ENCODE results near the gene TIMP2. TPM values are rescaled to one million over a fixed set of nuclear protein-coding genes. Genes with fewer than 3 reads are reported as not detected.
"Not testable (repeated sequence)": the region's sequence is repeated elsewhere in the genome, so short reads cannot be mapped to it uniquely, and the experiment has no call there.

The TIMP2 gene
- total and polyA plus RNA-seq, 8 donors: 20.9 to 100.0 (median 47.2) TPM

DNA sequence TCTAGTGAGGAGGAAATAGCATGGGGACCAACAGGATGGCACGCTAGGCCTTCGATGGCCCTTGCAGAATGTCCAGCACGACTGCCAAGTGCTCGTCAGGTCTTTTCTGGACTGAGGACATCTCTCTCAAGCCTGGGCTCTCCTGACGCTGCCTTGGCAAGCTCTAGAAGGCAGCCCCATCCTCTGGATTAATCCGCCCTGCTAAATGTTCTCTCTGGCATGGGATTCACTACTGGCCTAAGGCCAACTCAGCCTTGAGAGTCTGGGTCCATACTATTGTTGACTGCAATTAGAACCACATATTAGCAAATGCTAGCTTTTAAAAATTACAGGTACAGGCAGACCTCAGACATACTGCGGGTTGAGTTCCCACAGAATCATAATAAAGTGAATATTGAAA is 19.6 kb downstream of the TIMP2 start:
- no peaks in the 10 kb centered on the region for H3K9me3 ChIP-seq
- peaks cover 0 to 68% (median 42%) of the 10 kb centered on the region in 4 donors for H3K4me1 ChIP-seq
- DNase-seq: no peak
- peaks cover 1 to 40% (median 10%) of the 10 kb centered on the region in 4 donors for H3K36me3 ChIP-seq
- no peak overlapping the region for H3K4me3 ChIP-seq
- intact Hi-C loops (cut with DNase I; ENCODE audit: low total_unique reads): no loop called here
- no peaks in the 10 kb centered on the region for H3K27me3 ChIP-seq
- peak overlapping the region in 2 of 5 donors; percentile 34 to 42 for H3K27ac ChIP-seq
- TF ChIP-seq POLR2AphosphoS5 (IDR thresholded peaks at IDR 0.05) (no peak), POLR2A (IDR thresholded peaks at IDR 0.05) (no peak), EP300 (IDR thresholded peaks at IDR 0.05) (no peak)
- TF ChIP-seq, protein P1, sequence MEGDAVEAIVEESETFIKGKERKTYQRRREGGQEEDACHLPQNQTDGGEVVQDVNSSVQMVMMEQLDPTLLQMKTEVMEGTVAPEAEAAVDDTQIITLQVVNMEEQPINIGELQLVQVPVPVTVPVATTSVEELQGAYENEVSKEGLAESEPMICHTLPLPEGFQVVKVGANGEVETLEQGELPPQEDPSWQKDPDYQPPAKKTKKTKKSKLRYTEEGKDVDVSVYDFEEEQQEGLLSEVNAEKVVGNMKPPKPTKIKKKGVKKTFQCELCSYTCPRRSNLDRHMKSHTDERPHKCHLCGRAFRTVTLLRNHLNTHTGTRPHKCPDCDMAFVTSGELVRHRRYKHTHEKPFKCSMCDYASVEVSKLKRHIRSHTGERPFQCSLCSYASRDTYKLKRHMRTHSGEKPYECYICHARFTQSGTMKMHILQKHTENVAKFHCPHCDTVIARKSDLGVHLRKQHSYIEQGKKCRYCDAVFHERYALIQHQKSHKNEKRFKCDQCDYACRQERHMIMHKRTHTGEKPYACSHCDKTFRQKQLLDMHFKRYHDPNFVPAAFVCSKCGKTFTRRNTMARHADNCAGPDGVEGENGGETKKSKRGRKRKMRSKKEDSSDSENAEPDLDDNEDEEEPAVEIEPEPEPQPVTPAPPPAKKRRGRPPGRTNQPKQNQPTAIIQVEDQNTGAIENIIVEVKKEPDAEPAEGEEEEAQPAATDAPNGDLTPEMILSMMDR (IDR thresholded peaks at IDR 0.05): no peak
- WGBS, 5 donors: 62 to 93% (median 83%) methylated on average over 7 of the region's 7 CpGs

DNA sequence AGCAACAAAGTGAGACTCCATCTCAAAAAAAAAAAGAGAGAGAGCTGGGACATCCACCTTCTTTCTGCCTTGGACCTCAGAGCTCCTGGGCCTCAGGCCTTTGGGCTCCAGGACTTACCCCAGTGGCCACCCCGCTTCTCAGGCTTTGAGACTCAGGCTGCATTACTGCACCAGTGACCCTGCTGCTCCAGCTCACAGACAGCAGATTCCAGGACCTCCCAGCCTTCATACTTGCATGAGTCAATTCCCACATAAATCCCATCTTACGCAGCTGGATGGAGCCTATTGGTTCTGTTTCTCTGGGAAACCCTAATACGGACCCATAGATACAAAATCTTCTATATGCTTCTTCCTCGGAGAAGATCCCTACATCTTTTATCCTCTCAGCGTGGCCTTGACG is 20.1 kb downstream of the TIMP2 start:
- 80 to 84% (median 82%) methylated on average over 6 of the region's 6 CpGs for WGBS, 5 donors
- intact Hi-C loops (cut with DNase I; ENCODE audit: low total_unique reads): no loop called here
- peaks cover 0 to 66% (median 42%) of the 10 kb centered on the region in 4 donors for H3K4me1 ChIP-seq

DNA sequence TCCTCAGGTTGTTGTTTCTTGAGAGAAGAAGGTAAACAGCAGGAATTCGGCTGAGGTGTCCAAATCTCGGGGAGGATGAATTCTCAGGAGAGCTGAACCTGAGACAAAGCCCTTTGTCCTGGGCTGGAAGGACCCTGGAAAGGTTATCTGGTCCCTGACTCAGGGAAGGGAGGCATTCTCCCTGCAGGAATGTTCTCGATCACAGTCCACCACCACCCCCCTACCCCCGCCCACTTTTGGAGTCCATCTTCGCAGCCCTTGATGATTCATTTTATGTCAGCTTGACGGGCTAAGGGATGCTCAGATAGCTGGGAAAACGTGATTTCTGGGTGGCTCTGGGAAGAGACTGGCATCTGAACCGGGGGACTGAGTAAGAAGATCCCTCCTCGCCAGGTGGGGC is 20.8 kb downstream of the TIMP2 start:
- no peak for DNase-seq
- 70 to 82% (median 79%) methylated on average over 9 of the region's 9 CpGs for whole genome bisulfite sequencing, 5 donors
- peaks cover 6 to 66% (median 45%) of the 10 kb centered on the region in 4 donors for H3K4me1 ChIP-seq
- no peaks in the 10 kb centered on the region for H3K9me3 ChIP-seq
- H3K4me3 ChIP-seq: no peak overlapping the region
- intact Hi-C loops (cut with DNase I; ENCODE audit: low total_unique reads): no loop called here
- TF ChIP-seq, protein P1 (IDR thresholded peaks at IDR 0.05): no peak
- TF ChIP-seq EP300 (IDR thresholded peaks at IDR 0.05): no peak
- TF ChIP-seq POLR2AphosphoS5 (IDR thresholded peaks at IDR 0.05): no peak
- no peak for TF ChIP-seq POLR2A (IDR thresholded peaks at IDR 0.05)
- peak overlapping the region in 2 of 5 donors; percentile 5 to 13 for H3K27ac ChIP-seq
- no peaks in the 10 kb centered on the region for H3K27me3 ChIP-seq
- H3K36me3 ChIP-seq: peaks cover 3 to 38% (median 11%) of the 10 kb centered on the region in 4 donors

More for the DNA sequence above, 20.1 kb downstream of the TIMP2 start:
- H3K4me3 ChIP-seq: no peak overlapping the region
- H3K36me3 ChIP-seq: peaks cover 3 to 42% (median 11%) of the 10 kb centered on the region in 4 donors
- no peak for DNase-seq
- no peaks in the 10 kb centered on the region for H3K9me3 ChIP-seq
- peak overlapping the region in 2 of 5 donors; percentile 34 to 42 for H3K27ac ChIP-seq
- TF ChIP-seq POLR2AphosphoS5 (IDR thresholded peaks at IDR 0.05): no peak
- TF ChIP-seq POLR2A (IDR thresholded peaks at IDR 0.05): no peak
- TF ChIP-seq EP300 (IDR thresholded peaks at IDR 0.05): no peak
- TF ChIP-seq, protein P1 (IDR thresholded peaks at IDR 0.05): no peak
- no peaks in the 10 kb centered on the region for H3K27me3 ChIP-seq

DNA sequence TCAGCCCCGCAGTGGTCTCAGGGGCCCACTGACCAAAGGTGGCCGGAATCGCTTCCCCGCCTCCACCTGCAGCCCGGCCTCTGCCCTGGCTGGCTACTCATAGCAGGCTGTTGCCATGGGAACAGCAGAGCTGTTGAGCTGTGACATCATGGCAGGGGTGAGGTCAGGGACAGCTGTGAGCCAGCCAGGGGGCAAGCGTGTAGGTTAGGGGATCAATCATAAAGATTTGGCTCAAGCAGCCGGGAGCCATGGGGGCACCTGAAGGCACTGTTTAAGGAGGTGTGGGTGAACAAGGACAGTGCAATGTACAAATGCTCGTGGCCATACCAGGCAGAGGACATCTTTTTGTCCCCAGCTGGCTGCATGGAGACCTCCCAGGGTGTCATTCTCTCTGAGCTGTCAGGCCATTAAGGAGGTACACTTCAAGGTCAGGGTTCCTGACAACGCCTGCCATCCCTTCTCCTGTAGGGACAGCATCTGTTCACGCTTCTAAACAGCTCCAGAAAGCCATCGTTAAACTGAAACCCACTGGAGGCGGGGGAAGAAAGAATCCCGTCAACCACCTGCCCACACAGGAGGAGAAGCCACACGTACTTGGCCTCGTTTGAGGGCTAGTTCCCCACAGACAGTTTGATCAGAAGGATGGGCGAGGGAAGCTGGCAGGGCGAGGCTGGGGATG is 21.9 kb downstream of the TIMP2 start, which contains the start of gene CEP295NL:
TSS of gene CEP295NL (minus strand) at position 101 of the 679 bp plus-strand sequence. CDS start 1,373 bp downstream, outside the sequence.
- no peaks in the 10 kb centered on the region for H3K27me3 ChIP-seq
- intact Hi-C loops (cut with DNase I; ENCODE audit: low total_unique reads): no loop called here
- H3K4me3 ChIP-seq: no peak within 1 kb of the TSS
- TF ChIP-seq EP300 (IDR thresholded peaks at IDR 0.05) (no peak), POLR2A (IDR thresholded peaks at IDR 0.05) (no peak), POLR2AphosphoS5 (IDR thresholded peaks at IDR 0.05) (no peak)
- TF ChIP-seq, protein P1 (IDR thresholded peaks at IDR 0.05): no peak
- peaks cover 9 to 66% (median 47%) of the 10 kb centered on the region in 4 donors for H3K4me1 ChIP-seq
- peaks cover 3 to 38% (median 11%) of the 10 kb centered on the region in 4 donors for H3K36me3 ChIP-seq
- 73 to 85% (median 78%) methylated on average over 15 to 17 of the region's 17 CpGs for WGBS, 5 donors
- peak within 1 kb of the TSS in 1 of 5 donors; percentile 29 for H3K27ac ChIP-seq
- no peaks in the 10 kb centered on the region for H3K9me3 ChIP-seq
- DNase-seq: peak in 1 of 2 donors; percentile 84

DNA sequence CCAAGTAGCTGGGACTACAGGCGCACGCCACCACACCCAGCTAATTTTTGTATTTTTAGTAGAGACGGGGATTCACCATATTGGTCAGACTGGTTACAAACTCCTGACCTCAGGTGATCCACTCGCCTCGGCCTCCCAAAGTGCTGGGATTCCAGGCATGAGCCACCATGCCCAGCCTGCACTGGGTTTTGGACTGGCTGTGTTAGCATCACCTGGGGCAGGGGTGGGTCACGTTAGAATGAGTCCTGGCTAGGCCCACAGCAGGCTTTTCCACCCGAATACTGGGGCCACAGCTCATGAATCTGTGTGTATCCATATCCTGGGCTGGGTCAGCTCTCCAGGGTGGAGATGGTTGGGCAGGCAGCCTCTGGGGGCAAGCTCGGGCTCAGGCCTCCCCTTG is 23.0 kb downstream of the TIMP2 start:
- H3K4me1 ChIP-seq: peaks cover 9 to 73% (median 52%) of the 10 kb centered on the region in 4 donors
- H3K4me3 ChIP-seq; DNase-seq; intact Hi-C loops (cut with DNase I; ENCODE audit: low total_unique reads); H3K27me3 ChIP-seq; H3K27ac ChIP-seq; H3K9me3 ChIP-seq: not testable (repeated sequence)
- 91 to 97% (median 94%) methylated on average over 5 to 8 of the region's 8 CpGs for WGBS, 5 donors
- peaks cover 3 to 40% (median 11%) of the 10 kb centered on the region in 4 donors for H3K36me3 ChIP-seq
